Coronary artery (tissue), 2 donors: ENCODE results near the gene FFAR1.

Experiments used
- DNase-seq: peaks from one replicate; pipeline ENCODE4 v3.0.0-alpha.2; 2017; ENCODE audit warnings: low spot score
- H3K27ac ChIP-seq, 2 donors: fragments of 200-600 bp; sonication (generic); one replicate each; pipeline ENCODE4 v1.5.1; 2016 to 2019
- H3K4me3 ChIP-seq: fragments of 200-600 bp; sonication (generic); 2 replicates; pipeline ENCODE4 v1.5.1; 2016; ENCODE audit warnings: mild to moderate bottlenecking, moderate library complexity
- CTCF ChIP-seq: fragments of 200-600 bp; sonication (generic); IDR thresholded peaks from one replicate; pipeline ENCODE4 v1.5.1; 2019; ENCODE audit warnings: antibody characterized with exemption

Gene FFAR1

GRCh38 chr19:35332817-35333216, 14.9 kb upstream of the FFAR1 start:
- no peak overlapping the region for H3K27ac ChIP-seq
- no peak overlapping the region for H3K4me3 ChIP-seq
- no peak for DNase-seq
- TF ChIP-seq CTCF = no peak

- Histone ChIP-seq H3K4me3 (no peak overlapping the region), H3K27ac (no peak overlapping the region)
- TF ChIP-seq CTCF = no peak
- no peak for DNase-seq
These were observed 13.5 kb upstream of the FFAR1 start for GRCh38 chr19:35334144-35334753.

- DNase-seq = no peak
These were observed 11.3 kb upstream of the FFAR1 start for GRCh38 chr19:35336166-35336955.

GRCh38 chr19:35337097-35337983, 10.4 kb upstream of the FFAR1 start:
- TF ChIP-seq CTCF = no peak
- DNase-seq = no peak
- Histone ChIP-seq H3K27ac (no peak overlapping the region), H3K4me3 (no peak overlapping the region)

More at GRCh38 chr19:35336166-35336955, 11.3 kb upstream of the FFAR1 start:
- Histone ChIP-seq H3K27ac (no peak overlapping the region), H3K4me3 (no peak overlapping the region)
- TF ChIP-seq CTCF = no peak

- no peak for DNase-seq
These were observed 9.8 kb upstream of the FFAR1 start for GRCh38 chr19:35337984-35338296.

GRCh38 chr19:35340431-35340830, 7.3 kb upstream of the FFAR1 start:
- Histone ChIP-seq H3K4me3 (no peak overlapping the region), H3K27ac (no peak overlapping the region)
- DNase-seq = no peak
- TF ChIP-seq CTCF = no peak

More at GRCh38 chr19:35337984-35338296, 9.8 kb upstream of the FFAR1 start:
- no peak overlapping the region for H3K4me3 ChIP-seq
- no peak for TF ChIP-seq CTCF
- H3K27ac ChIP-seq = no peak overlapping the region
